ENCODE data around the gene IL26. TPM values are rescaled to one million over a fixed set of nuclear protein-coding genes. Genes with fewer than 3 reads are reported as not detected.

The IL26 gene
- total and polyA plus RNA-seq, 7 donors, result not detected

DNA sequence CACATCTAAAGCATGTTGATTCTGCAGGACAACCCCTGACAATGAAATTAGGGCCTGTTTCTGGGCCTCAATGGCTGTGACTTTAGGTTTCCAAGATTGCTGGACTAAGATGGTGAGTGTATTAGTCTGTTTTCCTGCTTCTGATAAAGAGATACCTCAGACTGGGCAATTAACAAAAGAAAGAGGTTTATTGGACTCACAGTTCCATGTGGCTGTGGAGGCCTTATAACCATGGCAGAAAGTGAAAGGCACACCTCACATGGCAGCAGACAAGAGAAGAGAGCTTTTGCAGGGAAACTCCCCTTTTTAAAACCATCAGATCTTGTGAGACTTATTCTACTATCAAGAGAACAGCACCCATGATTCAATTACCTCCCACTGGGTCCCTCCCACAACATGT is 17.2 kb upstream of the IL26 start:
- Histone ChIP-seq H3K9me3 (no peaks in the 10 kb centered on the region), H3K4me3 (no peak overlapping the region), H3K36me3 (ENCODE audit: insufficient read depth in 1 of 2, low read depth in 1 of 2) (no peaks in the 10 kb centered on the region), H3K27me3 (ENCODE audit: insufficient read depth in 3 of 3, low read length in 2 of 3) (no peaks in the 10 kb centered on the region), H3K27ac (no peak overlapping the region), H3K4me1 (no peaks in the 10 kb centered on the region)
- DNase-seq, result no peak
- TF ChIP-seq, protein P1, sequence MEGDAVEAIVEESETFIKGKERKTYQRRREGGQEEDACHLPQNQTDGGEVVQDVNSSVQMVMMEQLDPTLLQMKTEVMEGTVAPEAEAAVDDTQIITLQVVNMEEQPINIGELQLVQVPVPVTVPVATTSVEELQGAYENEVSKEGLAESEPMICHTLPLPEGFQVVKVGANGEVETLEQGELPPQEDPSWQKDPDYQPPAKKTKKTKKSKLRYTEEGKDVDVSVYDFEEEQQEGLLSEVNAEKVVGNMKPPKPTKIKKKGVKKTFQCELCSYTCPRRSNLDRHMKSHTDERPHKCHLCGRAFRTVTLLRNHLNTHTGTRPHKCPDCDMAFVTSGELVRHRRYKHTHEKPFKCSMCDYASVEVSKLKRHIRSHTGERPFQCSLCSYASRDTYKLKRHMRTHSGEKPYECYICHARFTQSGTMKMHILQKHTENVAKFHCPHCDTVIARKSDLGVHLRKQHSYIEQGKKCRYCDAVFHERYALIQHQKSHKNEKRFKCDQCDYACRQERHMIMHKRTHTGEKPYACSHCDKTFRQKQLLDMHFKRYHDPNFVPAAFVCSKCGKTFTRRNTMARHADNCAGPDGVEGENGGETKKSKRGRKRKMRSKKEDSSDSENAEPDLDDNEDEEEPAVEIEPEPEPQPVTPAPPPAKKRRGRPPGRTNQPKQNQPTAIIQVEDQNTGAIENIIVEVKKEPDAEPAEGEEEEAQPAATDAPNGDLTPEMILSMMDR (IDR thresholded peaks at IDR 0.05), result no peak
- ATAC-seq, result no peak
- intact Hi-C loops (cut with DNase I), result no loop called here

- no peak for DNase-seq
These were observed 15.4 kb upstream of the IL26 start for GRCh38 chr12:68240975-68241374.

GRCh38 chr12:68240079-68240478 is 14.5 kb upstream of the IL26 start:
- Histone ChIP-seq H3K27ac (no peak overlapping the region), H3K9me3 (no peaks in the 10 kb centered on the region), H3K4me3 (no peak overlapping the region), H3K36me3 (ENCODE audit: insufficient read depth in 1 of 2, low read depth in 1 of 2) (no peaks in the 10 kb centered on the region), H3K27me3 (ENCODE audit: insufficient read depth in 3 of 3, low read length in 2 of 3) (no peaks in the 10 kb centered on the region), H3K4me1 (peaks cover 3% of the 10 kb centered on the region)
- 65 to 80% (median 80%) methylated on average over 1 of the region's 1 CpG for WGBS, 3 donors
- ATAC-seq (no peak), DNase-seq (no peak)
- intact Hi-C loops (cut with DNase I), result no loop called here
- TF ChIP-seq, protein P1 (IDR thresholded peaks at IDR 0.05), result no peak

More at GRCh38 chr12:68240975-68241374, 15.4 kb upstream of the IL26 start:
- TF ChIP-seq, protein P1 (IDR thresholded peaks at IDR 0.05), result no peak
- H3K27me3 ChIP-seq (ENCODE audit: insufficient read depth in 3 of 3, low read length in 2 of 3), result no peaks in the 10 kb centered on the region
- no peaks in the 10 kb centered on the region for H3K9me3 ChIP-seq
- H3K27ac ChIP-seq, result no peak overlapping the region
- H3K4me3 ChIP-seq, result no peak overlapping the region
- peaks cover 3% of the 10 kb centered on the region for H3K4me1 ChIP-seq
- WGBS, 3 donors, result 25 to 45% (median 45%) methylated on average over 1 of the region's 1 CpG
- intact Hi-C loops (cut with DNase I), result no loop called here
- no peak for ATAC-seq
- H3K36me3 ChIP-seq (ENCODE audit: insufficient read depth in 1 of 2, low read depth in 1 of 2), result no peaks in the 10 kb centered on the region

DNA sequence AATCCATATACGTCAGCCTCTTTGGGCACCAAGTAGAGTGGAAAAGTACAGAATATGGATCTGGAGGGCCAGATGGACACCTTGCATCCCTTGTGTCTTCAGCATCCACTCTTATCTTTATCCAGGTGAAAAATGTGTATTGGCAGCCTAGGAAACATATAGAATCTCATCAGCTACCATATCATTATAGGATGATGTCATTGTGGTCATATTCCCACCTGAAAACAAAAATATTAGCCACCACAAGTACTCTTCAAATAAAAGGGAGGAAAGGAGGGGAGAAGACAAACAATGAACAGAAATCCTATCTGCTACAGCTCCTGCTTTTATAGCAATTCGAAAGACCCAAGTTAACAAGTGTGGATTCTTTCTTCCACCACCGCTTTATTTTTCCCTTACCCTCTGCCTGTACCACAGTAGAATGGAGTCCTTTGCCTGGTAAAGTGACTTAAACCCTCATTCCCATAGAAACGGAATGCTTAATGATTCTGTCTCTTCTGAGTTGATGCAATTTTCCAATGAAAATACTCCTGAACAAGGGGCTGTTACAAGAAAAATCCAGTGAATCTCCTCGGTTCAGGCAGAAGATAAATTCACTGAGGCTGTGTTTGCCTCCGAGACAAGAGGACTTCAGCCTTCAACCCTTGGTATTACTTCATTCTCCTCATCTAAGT is 13.8 kb upstream of the IL26 start:
- intact Hi-C loops (cut with DNase I), result loop anchor here in 1 of 2 donors (5.0 kb wide), 1 partner anchor 73 kb away; no protein-coding TSS in a partner anchor
- Histone ChIP-seq H3K27me3 (ENCODE audit: insufficient read depth in 3 of 3, low read length in 2 of 3) (no peaks in the 10 kb centered on the region), H3K27ac (no peak overlapping the region)

More for the DNA sequence above, 13.8 kb upstream of the IL26 start:
- ATAC-seq (no peak), DNase-seq (no peak)
- H3K4me3 ChIP-seq, result no peak overlapping the region
- TF ChIP-seq, protein P1 (IDR thresholded peaks at IDR 0.05), result no peak
- no peaks in the 10 kb centered on the region for H3K36me3 ChIP-seq (ENCODE audit: insufficient read depth in 1 of 2, low read depth in 1 of 2)
- H3K9me3 ChIP-seq, result no peaks in the 10 kb centered on the region
- 92 to 95% (median 94%) methylated on average over 6 of the region's 6 CpGs for WGBS, 3 donors
- H3K4me1 ChIP-seq, result peaks cover 3% of the 10 kb centered on the region
